Fibroblast of pulmonary artery (primary cell): ENCODE data around the gene SH3BP4.

Source experiments
- DNase-seq: peaks from one replicate; pipeline ENCODE4 v3.0.0-alpha.2; 2010; ENCODE audit warnings: low read depth
- H3K4me3 ChIP-seq: replicated peaks from 2 replicates; pipeline ENCODE4 v1.5.1; 2011; ENCODE audit warnings: low read depth, mild to moderate bottlenecking, control low read depth, low read length, moderate library complexity
- TF ChIP-seq, protein P1 (sequence below): IDR thresholded peaks from 2 replicates; pipeline ENCODE4 v1.5.1; 2011; ENCODE audit warnings: mild to moderate bottlenecking, control low read depth, low read length, inconsistent platforms; ENCODE audit errors: missing control alignments

The SH3BP4 gene

DNA sequence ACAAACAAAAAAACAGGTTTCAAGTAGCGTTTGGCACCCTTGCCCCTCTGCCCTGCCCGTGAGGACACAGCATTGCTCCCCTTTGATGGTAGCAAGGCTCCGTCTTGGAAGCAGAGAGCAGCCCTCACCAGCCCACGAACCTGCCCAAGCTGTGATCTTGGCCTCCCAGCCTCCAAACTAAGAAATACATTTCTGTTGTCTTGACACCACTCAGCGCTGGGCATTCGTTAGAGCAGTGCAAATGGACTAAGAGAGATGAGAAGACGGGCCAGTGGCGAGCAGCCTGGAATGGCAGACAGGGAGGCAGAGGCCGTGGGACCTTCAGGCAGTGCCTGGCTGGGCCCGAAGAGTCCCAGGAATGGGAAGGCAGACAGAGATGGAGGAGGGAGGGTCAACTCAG is 109.8 kb downstream of the SH3BP4 start:
- DNase-seq = no peak
- no peak overlapping the region for H3K4me3 ChIP-seq
- TF ChIP-seq, protein P1, sequence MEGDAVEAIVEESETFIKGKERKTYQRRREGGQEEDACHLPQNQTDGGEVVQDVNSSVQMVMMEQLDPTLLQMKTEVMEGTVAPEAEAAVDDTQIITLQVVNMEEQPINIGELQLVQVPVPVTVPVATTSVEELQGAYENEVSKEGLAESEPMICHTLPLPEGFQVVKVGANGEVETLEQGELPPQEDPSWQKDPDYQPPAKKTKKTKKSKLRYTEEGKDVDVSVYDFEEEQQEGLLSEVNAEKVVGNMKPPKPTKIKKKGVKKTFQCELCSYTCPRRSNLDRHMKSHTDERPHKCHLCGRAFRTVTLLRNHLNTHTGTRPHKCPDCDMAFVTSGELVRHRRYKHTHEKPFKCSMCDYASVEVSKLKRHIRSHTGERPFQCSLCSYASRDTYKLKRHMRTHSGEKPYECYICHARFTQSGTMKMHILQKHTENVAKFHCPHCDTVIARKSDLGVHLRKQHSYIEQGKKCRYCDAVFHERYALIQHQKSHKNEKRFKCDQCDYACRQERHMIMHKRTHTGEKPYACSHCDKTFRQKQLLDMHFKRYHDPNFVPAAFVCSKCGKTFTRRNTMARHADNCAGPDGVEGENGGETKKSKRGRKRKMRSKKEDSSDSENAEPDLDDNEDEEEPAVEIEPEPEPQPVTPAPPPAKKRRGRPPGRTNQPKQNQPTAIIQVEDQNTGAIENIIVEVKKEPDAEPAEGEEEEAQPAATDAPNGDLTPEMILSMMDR = no peak

DNA sequence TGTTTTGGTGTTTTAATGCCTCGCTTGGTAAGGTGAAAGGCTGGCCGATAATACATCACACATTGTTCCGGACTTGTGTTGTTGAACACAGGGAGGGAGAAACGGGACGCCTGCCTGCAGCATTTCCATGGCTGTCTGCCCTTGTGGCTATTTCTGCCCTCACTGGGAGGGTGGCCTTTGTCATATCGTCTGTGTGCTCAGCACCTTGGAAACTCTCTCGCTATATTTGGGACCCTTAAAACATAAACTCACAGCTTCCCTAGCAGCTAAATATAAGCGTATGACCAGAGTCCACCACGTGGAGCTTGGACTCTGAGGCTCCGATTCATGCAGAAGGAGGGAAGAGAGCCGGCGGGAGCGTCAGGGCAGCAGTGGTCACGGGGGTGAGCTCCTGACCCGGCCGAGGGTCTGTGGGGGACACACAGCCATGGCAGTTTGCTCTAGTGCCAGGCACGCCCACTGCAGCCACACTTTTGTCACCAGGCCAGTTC is 111.7 kb downstream of the SH3BP4 start:
- no peak overlapping the region for H3K4me3 ChIP-seq
- no peak for DNase-seq
- TF ChIP-seq, protein P1 = no peak

DNA sequence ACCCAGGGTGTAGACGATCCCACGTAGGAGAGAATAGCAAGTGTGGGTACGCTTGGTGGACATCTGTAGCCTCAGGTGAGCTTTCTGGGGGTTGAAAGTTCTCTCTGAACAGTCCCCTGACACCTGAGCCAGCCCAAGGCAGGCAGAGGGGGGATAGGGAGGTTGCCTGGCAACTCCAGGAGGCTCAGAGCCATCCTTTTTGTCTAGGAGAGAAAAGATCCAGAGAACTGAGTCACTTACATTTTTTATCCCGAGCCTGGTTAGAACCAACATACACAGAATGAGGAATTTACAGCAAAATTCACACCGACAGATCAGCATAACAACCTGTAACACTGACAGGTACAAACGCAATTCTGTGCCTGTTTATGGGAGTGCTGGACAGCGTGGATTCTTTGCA is 113.2 kb downstream of the SH3BP4 start:
- no peak for DNase-seq
- H3K4me3 ChIP-seq = no peak overlapping the region
- TF ChIP-seq, protein P1 = no peak

DNA sequence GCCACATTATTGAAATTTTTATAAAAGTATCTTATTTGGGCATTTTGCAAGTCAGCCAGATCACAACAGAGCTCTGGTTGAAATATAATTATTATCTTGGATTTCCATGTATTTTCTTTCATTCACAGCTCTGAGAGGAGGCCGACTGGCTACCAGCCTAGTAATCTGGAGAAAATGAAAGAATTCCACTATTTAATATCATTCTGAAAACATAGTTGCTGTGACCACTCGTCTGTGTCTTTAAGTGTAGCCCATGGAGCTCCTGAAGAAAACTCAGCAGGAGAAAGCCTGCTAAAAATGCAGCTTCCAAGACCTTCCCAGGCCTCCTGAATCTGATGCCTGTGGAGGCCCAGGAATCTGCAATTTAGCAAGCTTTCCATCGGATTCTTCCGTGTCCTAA is 114.7 kb downstream of the SH3BP4 start:
- TF ChIP-seq, protein P1 = no peak
- no peak for DNase-seq
- no peak overlapping the region for H3K4me3 ChIP-seq

DNA sequence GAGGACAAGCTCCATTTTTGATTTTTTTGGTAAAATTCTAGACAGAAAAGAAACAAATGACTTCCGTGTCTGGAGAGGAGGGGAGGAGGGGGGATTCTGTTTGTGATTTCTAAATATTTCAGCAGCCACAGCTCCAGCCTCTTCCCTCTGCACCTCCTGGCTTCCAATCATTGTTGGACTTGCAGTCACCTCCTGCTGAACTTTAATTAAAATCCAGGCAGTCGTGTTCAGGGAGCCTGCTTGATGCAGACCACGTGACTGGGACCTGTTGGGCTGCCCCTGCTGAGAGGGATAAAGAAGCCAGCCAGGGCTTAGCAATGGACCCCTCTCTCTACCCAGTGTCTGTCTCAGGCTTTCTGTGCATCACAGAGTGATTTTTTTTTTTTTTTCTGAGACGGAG is 115.1 kb downstream of the SH3BP4 start:
- TF ChIP-seq, protein P1 = no peak
- no peak overlapping the region for H3K4me3 ChIP-seq
- DNase-seq = no peak

DNA sequence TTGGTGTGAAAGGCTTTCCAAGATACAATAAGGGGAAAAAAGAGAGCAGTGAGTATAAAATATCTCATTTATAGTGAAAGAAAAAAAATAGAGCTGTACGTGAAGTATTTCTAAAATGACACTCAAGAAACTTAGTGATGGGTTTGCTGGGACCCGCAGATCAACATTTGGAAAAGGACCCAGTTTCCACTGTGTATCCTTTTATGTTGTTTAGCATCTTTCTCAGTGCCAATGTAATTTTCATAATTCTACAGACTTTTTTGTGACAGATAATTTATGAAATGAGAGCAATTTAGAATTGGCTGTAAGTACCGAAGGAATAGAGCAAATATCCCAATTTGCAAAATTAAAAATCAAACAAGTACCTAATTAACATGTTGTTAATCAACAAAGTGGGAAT is 116.9 kb downstream of the SH3BP4 start:
- DNase-seq = no peak
- no peak overlapping the region for H3K4me3 ChIP-seq
- TF ChIP-seq, protein P1 = no peak

DNA sequence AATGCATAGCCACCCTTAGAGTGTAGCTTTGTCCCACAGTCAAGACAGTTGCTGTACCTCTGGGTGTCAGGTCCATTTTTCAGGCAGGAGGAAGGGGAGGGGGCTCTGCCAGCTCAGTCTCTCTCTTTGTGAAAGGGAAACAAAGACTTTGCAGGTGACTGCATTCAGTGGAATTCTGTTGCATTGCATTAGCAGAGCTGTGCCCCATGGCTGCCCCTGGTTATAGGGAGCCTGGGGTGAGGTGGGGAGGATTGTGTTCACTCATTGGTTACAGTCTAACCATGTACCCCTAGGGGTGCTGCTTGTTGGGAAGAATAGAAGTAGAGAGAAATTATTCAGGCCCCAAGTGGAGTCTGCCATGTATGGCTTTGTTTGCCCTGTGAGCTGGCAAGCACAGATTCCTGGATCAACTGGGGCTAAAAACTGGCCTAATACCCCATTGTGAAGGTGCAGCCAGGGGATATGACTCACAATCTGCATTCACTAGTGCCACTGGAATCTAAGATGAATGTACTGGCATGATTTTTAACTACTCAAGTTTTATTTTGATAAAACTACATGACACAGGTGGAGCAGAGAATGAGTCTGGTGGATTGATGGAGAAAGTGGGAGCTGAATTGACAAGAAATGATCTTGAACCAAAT is 118.4 kb downstream of the SH3BP4 start:
- no peak for DNase-seq
- TF ChIP-seq, protein P1 = no peak
- no peak overlapping the region for H3K4me3 ChIP-seq
